CD14-positive monocyte (primary cell): Measurements from ENCODE around the gene HOXB5. TPM values are rescaled to one million over a fixed set of nuclear protein-coding genes. Genes with fewer than 3 reads are reported as not detected.
A peak's percentile ranks its signal among the peaks of the same experiment; 100 is the strongest.

Experiments
- DNase-seq, 3 donors: peaks; one replicate each; pipeline ENCODE4 v3.0.0-alpha.2; 2011 to 2022
- H2AFZ ChIP-seq: 2 replicates; pipeline ENCODE4 v1.6.0; 2012; ENCODE audit warnings: mild to moderate bottlenecking, low read depth, low read length, inconsistent platforms; ENCODE audit not compliant: insufficient read depth, poor library complexity, severe bottlenecking
- H3K27ac ChIP-seq, 2 donors: 1 replicate in 1 of 2; 2 replicates in 1 of 2; pipeline ENCODE4 v1.5.1; 2012 to 2013; ENCODE audit warnings: low read length in 2 of 2, control low read depth in 1 of 2, inconsistent platforms in 1 of 2, low read depth in 1 of 2, mild to moderate bottlenecking in 1 of 2
- H3K27me3 ChIP-seq, 2 donors: one replicate each; pipeline versions ENCODE4 v1.6.0 to v1.6.1; 2011 to 2013; ENCODE audit warnings: low read length in 2 of 2; ENCODE audit not compliant: control insufficient read depth in 2 of 2, insufficient read depth in 2 of 2
- H3K36me3 ChIP-seq, 2 donors: replicated peaks in 1 of 2; 1 replicate in 1 of 2; 2 replicates in 1 of 2; pipeline versions ENCODE4 v1.5.1 to v1.6.1; 2012 to 2013; ENCODE audit warnings: low read length in 2 of 2, control low read depth in 1 of 2, inconsistent platforms in 1 of 2, mild to moderate bottlenecking in 1 of 2; ENCODE audit not compliant: insufficient read depth in 2 of 2, control insufficient read depth in 1 of 2
- H3K4me1 ChIP-seq, 2 donors: 1 replicate in 1 of 2; 2 replicates in 1 of 2; pipeline versions ENCODE4 v1.5.1 to v1.6.1; 2012 to 2013; ENCODE audit warnings: low read length in 2 of 2, control low read depth in 1 of 2, inconsistent platforms in 1 of 2, mild to moderate bottlenecking in 1 of 2, moderate library complexity in 1 of 2; ENCODE audit not compliant: insufficient read depth in 2 of 2, control insufficient read depth in 1 of 2
- H3K4me2 ChIP-seq: replicated peaks from 2 replicates; pipeline ENCODE3; 2012; ENCODE audit warnings: low read length, moderate library complexity, mild to moderate bottlenecking; ENCODE audit not compliant: poor library complexity, severe bottlenecking; ENCODE audit errors: extremely low read depth
- H3K4me3 ChIP-seq, 3 experiments: fragments of 200-600 bp in 1 of 3; sonication (generic) in 1 of 3; replicated peaks in 1 of 3; 1 replicate in 2 of 3; 2 replicates in 1 of 3; pipeline ENCODE4 v1.5.1; 2011 to 2013; ENCODE audit warnings: low read length in 3 of 3, mild to moderate bottlenecking in 3 of 3, control low read depth in 2 of 3, low read depth in 2 of 3, inconsistent platforms in 1 of 3, moderate library complexity in 1 of 3
- H3K79me2 ChIP-seq: 2 replicates; pipeline ENCODE4 v1.6.0; 2012; ENCODE audit warnings: mild to moderate bottlenecking, control low read depth, inconsistent platforms, low read length, moderate library complexity; ENCODE audit not compliant: insufficient read depth
- H3K9ac ChIP-seq: 2 replicates; pipeline ENCODE4 v1.6.0; 2017; ENCODE audit warnings: low read length, mild to moderate bottlenecking; ENCODE audit not compliant: insufficient read depth, poor library complexity, severe bottlenecking
- H3K9me3 ChIP-seq, 2 donors: replicated peaks in 1 of 2; 1 replicate in 1 of 2; 2 replicates in 1 of 2; pipeline versions ENCODE4 v1.5.1 to v1.6.1; 2012 to 2013; ENCODE audit warnings: low read length in 2 of 2, control low read depth in 1 of 2; ENCODE audit not compliant: control insufficient read depth in 1 of 2, insufficient read depth in 1 of 2
- H4K20me1 ChIP-seq: 2 replicates; pipeline ENCODE4 v1.6.0; 2012; ENCODE audit warnings: mild to moderate bottlenecking, low read length, control low read depth, moderate library complexity; ENCODE audit not compliant: insufficient read depth
- H3K27ac Mint-ChIP-seq, 7 donors: one replicate each; pipeline ENCODE4 v1.8.0; 2020; ENCODE audit warnings: mild to moderate bottlenecking in 7 of 7, mixed read lengths in 7 of 7, moderate library complexity in 6 of 7, inconsistent platforms in 2 of 7
- H3K27me3 Mint-ChIP-seq, 3 donors: one replicate each; pipeline ENCODE4 v1.8.0; 2021 to 2022; ENCODE audit warnings: low read depth in 3 of 3, mild to moderate bottlenecking in 3 of 3, mixed read lengths in 3 of 3, moderate library complexity in 3 of 3, inconsistent platforms in 1 of 3
- H3K36me3 Mint-ChIP-seq, 2 donors: one replicate each; pipeline ENCODE4 v1.8.0; 2020; ENCODE audit warnings: mixed read lengths in 2 of 2, inconsistent platforms in 1 of 2, mild to moderate bottlenecking in 1 of 2
- H3K4me1 Mint-ChIP-seq: one replicate; pipeline ENCODE4 v1.8.0; 2020; ENCODE audit warnings: mild to moderate bottlenecking, mixed read lengths
- H3K4me3 Mint-ChIP-seq, 2 donors: one replicate each; pipeline ENCODE4 v1.8.0; 2020; ENCODE audit warnings: mild to moderate bottlenecking in 2 of 2, mixed read lengths in 2 of 2, moderate library complexity in 1 of 2
- H3K9me3 Mint-ChIP-seq, 7 donors: one replicate each; pipeline ENCODE4 v1.8.0; 2020 to 2022; ENCODE audit warnings: mixed read lengths in 7 of 7, mild to moderate bottlenecking in 6 of 7, moderate library complexity in 6 of 7, inconsistent platforms in 2 of 7
- WGBS: methylation state at CpG from one replicate; pipeline ENCODE4 v1.1.5; 2013; ENCODE audit warnings: missing lambda C conversion rate; ENCODE audit not compliant: insufficient coverage; 5-methylcytosine and 5-hydroxymethylcytosine counted together
- intact Hi-C, 2 donors: fragments of 100-400 bp; cut with micrococcal nuclease; formaldehyde crosslinking; loops; one replicate each; pipeline versions ENCODE4 v1.15.0 to v1.15.1; 2023
- polyA plus RNA-seq, 3 donors: library from polyadenylated mRNA; depleted of rRNA in 1 of 3; unstranded in 2 of 3; stranded (reverse) in 1 of 3; fragments of 300-500 nt in 2 of 3; fragments of >200 nt in 1 of 3; fragmentation: Illumina TruSeq in 2 of 3; gene quantifications; 1 replicate in 2 of 3; 2 replicates in 1 of 3; pipeline ENCODE4 v1.2.3, GENCODE V29; 2012 to 2021
- TF ChIP-seq, protein P1 (sequence below): fragments of 200-600 bp; IDR thresholded peaks from one replicate; pipeline ENCODE4 v1.8.0; 2022; ENCODE audit warnings: antibody characterized with exemption, mild to moderate bottlenecking

HOXB5 gene
- polyA plus RNA-seq, 3 donors: not detected

DNA sequence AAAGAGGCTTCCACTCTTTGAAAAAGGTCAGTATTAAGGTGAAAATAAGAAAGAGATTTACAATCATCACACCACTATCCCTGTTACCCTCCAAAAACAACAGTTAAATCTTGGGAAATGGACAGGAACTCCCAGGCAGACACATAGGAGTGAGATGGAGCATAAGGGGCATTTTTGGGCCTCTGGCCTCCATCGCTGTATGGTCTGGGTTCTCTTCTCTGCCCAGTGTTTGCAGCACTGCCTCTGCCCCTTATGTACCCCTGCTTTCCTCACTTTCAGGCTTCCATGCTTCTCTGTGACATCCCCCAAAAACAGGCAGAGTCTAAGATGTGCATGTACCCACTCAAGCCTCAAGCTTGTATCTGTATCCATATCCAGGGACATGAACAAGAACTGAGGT is 48.0 kb downstream of the HOXB5 start:
- intact Hi-C loops: no loop called here
- WGBS: no CpG with 5 or more reads among the region's 1 CpG
- Histone ChIP-seq H3K9me3 (no peaks in the 10 kb centered on the region), H4K20me1 (no peaks in the 10 kb centered on the region), H3K36me3 (no peaks in the 10 kb centered on the region), H3K27ac (no peak overlapping the region), H2AFZ (no peak overlapping the region), H3K9ac (no peak overlapping the region), H3K27me3 (peaks cover 32 to 73% of the 10 kb centered on the region in 2 donors), H3K4me3 (no peak overlapping the region), H3K79me2 (no peaks in the 10 kb centered on the region), H3K4me1 (peaks cover 41 to 58% of the 10 kb centered on the region in 2 donors), H3K4me2 (no peak overlapping the region)
- Mint-ChIP-seq H3K27me3 (peaks cover 74 to 80% (median 78%) of the 10 kb centered on the region in 3 donors), H3K27ac (peak overlapping the region in 1 of 7 donors; percentile 23), H3K4me1 (peaks cover 62% of the 10 kb centered on the region), H3K36me3 (peaks cover 5 to 17% of the 10 kb centered on the region in 2 donors), H3K9me3 (peaks cover 0 to 25% (median 15%) of the 10 kb centered on the region in 7 donors), H3K4me3 (peak overlapping the region in 1 of 2 donors; percentile 92)
- DNase-seq: no peak
- TF ChIP-seq, protein P1, sequence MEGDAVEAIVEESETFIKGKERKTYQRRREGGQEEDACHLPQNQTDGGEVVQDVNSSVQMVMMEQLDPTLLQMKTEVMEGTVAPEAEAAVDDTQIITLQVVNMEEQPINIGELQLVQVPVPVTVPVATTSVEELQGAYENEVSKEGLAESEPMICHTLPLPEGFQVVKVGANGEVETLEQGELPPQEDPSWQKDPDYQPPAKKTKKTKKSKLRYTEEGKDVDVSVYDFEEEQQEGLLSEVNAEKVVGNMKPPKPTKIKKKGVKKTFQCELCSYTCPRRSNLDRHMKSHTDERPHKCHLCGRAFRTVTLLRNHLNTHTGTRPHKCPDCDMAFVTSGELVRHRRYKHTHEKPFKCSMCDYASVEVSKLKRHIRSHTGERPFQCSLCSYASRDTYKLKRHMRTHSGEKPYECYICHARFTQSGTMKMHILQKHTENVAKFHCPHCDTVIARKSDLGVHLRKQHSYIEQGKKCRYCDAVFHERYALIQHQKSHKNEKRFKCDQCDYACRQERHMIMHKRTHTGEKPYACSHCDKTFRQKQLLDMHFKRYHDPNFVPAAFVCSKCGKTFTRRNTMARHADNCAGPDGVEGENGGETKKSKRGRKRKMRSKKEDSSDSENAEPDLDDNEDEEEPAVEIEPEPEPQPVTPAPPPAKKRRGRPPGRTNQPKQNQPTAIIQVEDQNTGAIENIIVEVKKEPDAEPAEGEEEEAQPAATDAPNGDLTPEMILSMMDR: no peak

DNA sequence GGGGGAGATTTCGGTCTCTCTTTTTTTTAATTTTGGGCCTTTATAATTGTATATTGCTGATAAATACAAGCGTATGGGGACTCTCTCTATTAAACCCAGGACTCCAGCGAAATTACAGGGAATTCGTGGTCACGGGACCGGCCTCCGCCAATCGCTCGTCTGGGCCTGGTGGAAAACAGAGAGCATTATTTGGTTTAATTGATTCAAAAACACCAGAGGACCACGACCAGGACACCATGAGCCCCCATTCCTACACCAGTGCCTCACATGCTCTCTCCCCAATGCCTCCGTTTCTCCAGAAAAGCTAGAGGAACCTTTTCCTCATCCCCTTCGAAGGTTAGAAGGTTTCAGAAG is 48.6 kb downstream of the HOXB5 start, which contains the start of gene HOXB2:
Gene HOXB2, minus strand, starts transcription at position 88 of the 354 bp plus-strand sequence. CDS start 198 bp downstream, outside the sequence.
- Histone ChIP-seq H3K27ac (peak within 1 kb of the TSS in 1 of 2 donors; percentile 42), H2AFZ (peak within 1 kb of the TSS; percentile 97), H3K9ac (peak within 1 kb of the TSS; percentile 57), H3K4me2 (peak within 1 kb of the TSS; percentile 73), H3K79me2 (no peaks in the 10 kb centered on the region), H3K27me3 (peaks cover 35 to 78% of the 10 kb centered on the region in 2 donors), H3K36me3 (no peaks in the 10 kb centered on the region), H4K20me1 (no peaks in the 10 kb centered on the region), H3K9me3 (no peaks in the 10 kb centered on the region), H3K4me3 (peak within 1 kb of the TSS; percentile 57 to 83 (median 62)), H3K4me1 (peaks cover 41 to 58% of the 10 kb centered on the region in 2 donors)
- TF ChIP-seq, protein P1: no peak
- no CpG with 5 or more reads among the region's 12 CpGs for WGBS
- no peak for DNase-seq
- peaks cover 5 to 17% of the 10 kb centered on the region in 2 donors for H3K36me3 Mint-ChIP-seq
- peaks cover 62% of the 10 kb centered on the region for H3K4me1 Mint-ChIP-seq
- peaks cover 78 to 85% (median 83%) of the 10 kb centered on the region in 3 donors for H3K27me3 Mint-ChIP-seq
- H3K27ac Mint-ChIP-seq: peak within 1 kb of the TSS in 6 of 7 donors; percentile 2 to 90 (median 61)
- intact Hi-C loops: no loop called here
- H3K9me3 Mint-ChIP-seq: peaks cover 0 to 27% (median 18%) of the 10 kb centered on the region in 7 donors
- H3K4me3 Mint-ChIP-seq: peak within 1 kb of the TSS; percentile 81 to 92
